IgD-negative memory B cell (primary cell): ENCODE data around the gene PRR22. TPM values are rescaled to one million over a fixed set of nuclear protein-coding genes. Genes with fewer than 3 reads are reported as not detected.

Experiments used
- H3K27ac Mint-ChIP-seq, 3 donors: one replicate each; pipeline ENCODE4 v1.8.0; 2020 to 2022; ENCODE audit warnings: mild to moderate bottlenecking in 3 of 3, mixed read lengths in 3 of 3, moderate library complexity in 1 of 3
- H3K27me3 Mint-ChIP-seq: one replicate; pipeline ENCODE4 v1.8.0; 2021; ENCODE audit warnings: mixed read lengths
- H3K36me3 Mint-ChIP-seq: one replicate; pipeline ENCODE4 v1.8.0; 2020; ENCODE audit warnings: mild to moderate bottlenecking, mixed read lengths
- H3K4me1 Mint-ChIP-seq, 3 donors: one replicate each; pipeline ENCODE4 v1.8.0; 2020 to 2022; ENCODE audit warnings: mixed read lengths in 3 of 3, mild to moderate bottlenecking in 1 of 3
- H3K4me3 Mint-ChIP-seq, 4 donors: one replicate each; pipeline ENCODE4 v1.8.0; 2020 to 2022; ENCODE audit warnings: mild to moderate bottlenecking in 4 of 4, mixed read lengths in 4 of 4, moderate library complexity in 3 of 4
- H3K9me3 Mint-ChIP-seq, 3 donors: one replicate each; pipeline ENCODE4 v1.8.0; 2020 to 2021; ENCODE audit warnings: mixed read lengths in 3 of 3, mild to moderate bottlenecking in 1 of 3
- polyA plus RNA-seq: library from polyadenylated mRNA; unstranded; fragments of 300-500 nt; fragmentation: Illumina TruSeq; gene quantifications from one replicate; pipeline ENCODE4 v1.2.3, GENCODE V29; 2021

PRR22 gene
- polyA plus RNA-seq, 1 donor from 2014 or later, result not detected

DNA sequence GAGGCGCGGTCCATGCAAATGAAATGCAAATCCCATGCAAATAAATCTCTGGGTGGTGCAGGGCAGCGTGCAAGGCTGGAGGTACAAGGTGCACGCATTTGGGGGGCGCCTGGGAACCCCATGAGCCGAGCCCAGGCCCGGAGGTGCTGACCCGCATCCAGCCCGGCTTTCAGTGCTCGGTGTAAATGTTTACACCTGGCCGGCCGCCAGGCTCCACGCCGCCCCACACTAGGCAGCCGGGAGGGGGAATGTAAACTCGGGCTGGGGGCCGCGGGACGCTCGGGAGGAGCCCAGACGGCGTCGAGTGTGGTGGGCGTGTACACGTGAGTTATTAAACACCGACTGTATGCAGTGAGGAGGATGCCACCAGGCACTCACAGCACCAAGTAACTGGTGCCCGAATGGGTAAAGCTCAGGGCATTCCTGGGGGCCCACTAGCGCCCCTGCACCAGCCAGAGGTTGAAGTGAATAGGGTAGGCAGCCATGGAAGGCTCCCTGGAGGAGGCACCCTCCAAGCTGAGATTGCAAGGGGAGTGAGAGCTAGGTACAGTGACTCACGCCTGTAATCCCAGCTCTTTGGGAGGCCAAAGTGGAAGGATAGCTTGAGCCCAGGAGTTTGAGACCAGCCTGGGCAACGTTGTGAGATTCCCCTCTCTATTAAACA, 37.8 kb upstream of the PRR22 start:
- peaks cover 8% of the 10 kb centered on the region for H3K27me3 Mint-ChIP-seq
- H3K4me1 Mint-ChIP-seq, result peaks cover 0 to 9% (median 6%) of the 10 kb centered on the region in 3 donors
- H3K9me3 Mint-ChIP-seq, result peaks cover 0 to 4% (median 3%) of the 10 kb centered on the region in 3 donors
- H3K36me3 Mint-ChIP-seq, result no peaks in the 10 kb centered on the region
- H3K4me3 Mint-ChIP-seq, result no peak overlapping the region
- H3K27ac Mint-ChIP-seq, result no peak overlapping the region

DNA sequence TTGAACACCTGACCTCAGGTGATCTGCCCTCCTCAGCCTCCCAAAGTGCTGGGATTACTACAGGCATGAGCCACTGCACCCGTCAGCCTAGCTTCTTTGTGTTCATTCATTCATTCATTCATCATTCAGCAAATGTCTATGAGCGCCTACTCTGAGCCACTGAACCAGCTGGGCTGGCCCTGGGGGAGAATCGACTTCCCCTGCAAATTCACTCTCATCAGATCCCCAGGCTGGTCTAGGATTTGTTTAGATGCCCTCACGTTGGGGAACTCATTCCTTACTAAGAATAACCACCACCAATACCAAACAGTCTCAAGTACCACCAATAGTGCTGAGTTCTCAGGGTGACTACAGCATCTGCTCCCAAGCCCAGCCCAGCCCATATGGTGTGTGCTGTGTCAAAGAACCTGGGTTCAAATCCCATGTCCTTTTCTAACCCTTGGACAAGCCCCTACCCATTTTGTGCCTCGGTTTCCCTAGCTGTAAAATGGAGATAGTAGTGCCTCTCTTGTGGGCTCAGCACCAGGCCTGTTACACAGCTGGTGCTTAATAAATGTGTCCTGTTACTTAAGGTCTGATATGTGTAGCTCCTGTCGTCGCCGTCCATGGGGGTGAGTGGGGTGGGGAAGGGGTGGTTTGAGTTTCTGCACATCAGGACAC, 37.1 kb upstream of the PRR22 start:
- peaks cover 0 to 6% (median 2%) of the 10 kb centered on the region in 3 donors for H3K4me1 Mint-ChIP-seq
- peaks cover 0 to 3% (median 2%) of the 10 kb centered on the region in 3 donors for H3K9me3 Mint-ChIP-seq
- peak overlapping the region in 1 of 4 donors; percentile 39 for H3K4me3 Mint-ChIP-seq
- H3K36me3 Mint-ChIP-seq, result no peaks in the 10 kb centered on the region
- peaks cover 8% of the 10 kb centered on the region for H3K27me3 Mint-ChIP-seq
- H3K27ac Mint-ChIP-seq, result no peak overlapping the region

DNA sequence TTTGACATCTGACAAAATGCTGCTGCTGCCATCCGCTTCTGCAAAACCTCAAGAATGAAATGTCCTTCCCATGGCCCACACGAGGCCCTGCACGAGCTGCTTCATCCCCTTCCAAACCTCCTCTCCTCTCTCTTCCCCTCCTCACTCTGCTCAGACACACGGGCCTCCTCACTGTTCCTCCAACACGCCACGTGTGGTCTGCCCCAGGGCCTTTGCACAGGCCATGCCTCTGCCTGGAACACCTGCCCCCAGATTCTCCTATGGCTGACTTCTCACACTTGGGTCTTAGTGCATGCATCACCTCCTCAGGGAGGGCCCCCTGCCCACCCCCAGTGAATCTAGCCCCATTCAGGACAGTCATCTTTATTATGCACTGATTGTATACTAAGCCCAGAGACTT, 36.2 kb upstream of the PRR22 start:
- no peaks in the 10 kb centered on the region for H3K36me3 Mint-ChIP-seq
- no peak overlapping the region for H3K27ac Mint-ChIP-seq
- no peak overlapping the region for H3K4me3 Mint-ChIP-seq
- peaks cover 0 to 5% (median 0%) of the 10 kb centered on the region in 3 donors for H3K4me1 Mint-ChIP-seq
- H3K9me3 Mint-ChIP-seq, result peaks cover 0 to 3% (median 2%) of the 10 kb centered on the region in 3 donors
- peaks cover 8% of the 10 kb centered on the region for H3K27me3 Mint-ChIP-seq

DNA sequence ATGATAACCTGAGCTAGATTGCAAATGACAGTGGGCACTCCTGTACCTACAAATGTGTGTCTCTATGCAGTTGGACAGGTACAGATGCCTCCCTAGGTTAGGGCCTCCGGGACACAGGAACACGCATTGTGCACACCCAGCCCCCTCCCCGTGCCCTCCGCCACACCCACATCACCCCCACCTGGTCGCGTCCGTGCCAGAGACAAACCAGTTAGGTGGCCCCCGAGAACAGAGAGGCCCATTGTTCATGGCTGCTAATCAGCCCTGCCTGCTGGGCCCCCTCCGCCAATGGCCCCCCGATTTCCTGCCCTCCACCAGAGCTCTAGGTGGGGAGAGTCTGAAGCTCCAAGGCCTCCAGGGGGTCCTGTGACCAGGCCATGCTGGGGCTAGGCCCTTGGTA, 34.0 kb upstream of the PRR22 start:
- no peak overlapping the region for H3K27ac Mint-ChIP-seq
- peaks cover 8% of the 10 kb centered on the region for H3K27me3 Mint-ChIP-seq
- H3K9me3 Mint-ChIP-seq, result peaks cover 0 to 3% (median 2%) of the 10 kb centered on the region in 3 donors
- peaks cover 0 to 5% (median 0%) of the 10 kb centered on the region in 3 donors for H3K4me1 Mint-ChIP-seq
- H3K36me3 Mint-ChIP-seq, result no peaks in the 10 kb centered on the region
- no peak overlapping the region for H3K4me3 Mint-ChIP-seq

DNA sequence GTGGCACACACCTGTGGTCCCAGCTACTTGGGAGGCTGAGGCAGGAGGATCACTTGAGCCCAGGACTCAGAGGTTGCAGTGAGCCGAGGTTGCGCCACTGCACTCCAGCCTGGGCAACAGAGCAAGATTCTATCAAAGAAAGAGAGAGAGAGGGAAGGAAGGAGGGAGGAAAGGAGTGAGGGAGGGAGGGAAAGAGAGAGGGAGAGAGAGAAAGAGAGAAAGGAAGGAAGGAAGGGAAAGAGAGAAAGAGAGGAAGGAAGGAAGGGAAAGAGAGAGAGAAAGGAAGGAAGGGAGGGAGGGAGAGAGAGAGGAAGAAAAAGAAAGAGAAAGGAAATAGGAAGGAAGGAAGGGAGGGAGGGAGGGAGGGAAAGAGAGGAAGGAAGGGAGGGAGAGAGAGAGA, 32.7 kb upstream of the PRR22 start:
- Mint-ChIP-seq H3K9me3 (peaks cover 0 to 3% (median 0%) of the 10 kb centered on the region in 3 donors), H3K4me1 (peaks cover 0 to 4% (median 0%) of the 10 kb centered on the region in 3 donors), H3K4me3 (no peak overlapping the region), H3K27me3 (peaks cover 8% of the 10 kb centered on the region), H3K36me3 (no peaks in the 10 kb centered on the region), H3K27ac (no peak overlapping the region)

DNA sequence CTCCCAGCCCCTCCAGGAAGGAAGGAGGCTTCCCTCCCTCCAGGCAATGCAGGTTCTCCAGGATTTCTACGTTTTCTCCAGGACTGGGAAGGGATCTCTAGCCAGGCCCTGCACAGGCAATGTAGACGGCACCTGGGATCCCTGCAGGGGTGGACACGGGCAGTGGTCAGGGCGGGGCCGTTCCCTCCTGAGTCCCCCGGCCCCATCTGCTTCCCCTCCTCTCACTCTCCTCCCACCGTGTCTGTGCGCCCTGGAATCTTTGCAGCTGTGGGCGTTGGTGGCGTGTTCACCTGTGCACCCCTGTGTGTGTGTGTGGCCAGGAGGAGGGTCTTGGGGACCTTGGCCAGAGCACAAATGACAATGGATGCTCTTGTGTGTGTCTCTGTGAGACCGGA, 30.3 kb upstream of the PRR22 start:
- Mint-ChIP-seq H3K27ac (no peak overlapping the region), H3K4me1 (peaks cover 0 to 1% (median 0%) of the 10 kb centered on the region in 3 donors), H3K27me3 (peaks cover 4% of the 10 kb centered on the region), H3K4me3 (no peak overlapping the region), H3K36me3 (no peaks in the 10 kb centered on the region), H3K9me3 (no peaks in the 10 kb centered on the region)

DNA sequence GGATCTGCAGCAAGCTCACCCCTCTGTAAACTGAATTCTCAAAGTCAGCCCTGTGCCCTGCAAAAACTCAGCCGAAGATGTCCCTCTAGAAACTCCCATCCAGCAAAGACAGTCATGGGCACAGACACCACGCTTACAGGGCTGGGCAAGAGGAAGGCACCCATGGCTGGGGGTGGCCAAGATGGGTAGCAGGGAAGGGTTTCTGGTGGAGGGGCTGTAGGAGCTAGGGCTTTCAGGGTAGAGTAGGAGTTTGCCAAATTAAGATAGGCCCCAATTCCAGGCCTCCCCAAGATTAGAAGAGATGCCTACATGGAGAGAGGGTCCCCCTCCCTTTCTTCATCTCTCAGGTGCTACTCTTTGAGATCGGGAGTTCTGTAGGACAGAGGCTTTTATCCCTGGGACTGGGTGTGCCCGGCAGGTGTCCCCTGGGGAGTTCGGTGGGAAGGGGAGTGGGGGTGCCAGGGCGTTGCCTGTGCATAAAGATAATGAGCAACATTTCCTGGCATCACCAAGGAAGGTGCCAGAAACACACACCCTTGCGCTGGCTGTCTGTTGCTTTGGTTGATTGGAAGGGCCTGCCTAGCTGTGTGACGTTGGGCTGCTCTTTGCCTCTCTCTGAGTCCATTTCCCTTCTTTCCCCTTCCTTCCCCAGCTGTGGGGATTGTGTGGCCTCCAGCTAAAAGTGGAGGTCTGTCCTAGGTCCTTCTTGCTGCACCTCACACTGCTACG, 29.7 kb upstream of the PRR22 start:
- Mint-ChIP-seq H3K27me3 (peaks cover 4% of the 10 kb centered on the region), H3K4me3 (no peak overlapping the region), H3K27ac (no peak overlapping the region), H3K36me3 (no peaks in the 10 kb centered on the region), H3K9me3 (no peaks in the 10 kb centered on the region), H3K4me1 (no peaks in the 10 kb centered on the region)

DNA sequence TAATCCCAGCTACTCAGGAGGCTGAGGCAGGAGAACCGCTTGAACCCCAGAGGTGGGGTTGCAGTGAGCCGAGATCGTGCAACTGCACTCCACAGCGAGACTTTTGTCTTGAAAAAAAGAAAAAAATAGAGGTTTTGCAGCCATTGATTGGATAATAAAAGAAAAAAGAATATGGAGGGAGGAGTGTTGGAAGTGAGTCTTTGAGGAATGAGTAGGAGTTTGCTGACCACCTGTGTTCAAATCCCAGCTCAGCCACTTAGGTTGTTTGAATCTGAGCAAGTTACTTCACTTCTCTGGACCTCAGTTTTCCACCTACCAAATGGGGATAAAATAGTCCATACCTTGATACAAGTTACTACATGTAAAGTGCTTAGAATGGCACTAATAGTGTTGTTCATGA, 26.6 kb upstream of the PRR22 start:
- Mint-ChIP-seq H3K9me3 (no peaks in the 10 kb centered on the region), H3K27ac (no peak overlapping the region), H3K36me3 (no peaks in the 10 kb centered on the region), H3K4me3 (no peak overlapping the region), H3K4me1 (no peaks in the 10 kb centered on the region), H3K27me3 (no peaks in the 10 kb centered on the region)

DNA sequence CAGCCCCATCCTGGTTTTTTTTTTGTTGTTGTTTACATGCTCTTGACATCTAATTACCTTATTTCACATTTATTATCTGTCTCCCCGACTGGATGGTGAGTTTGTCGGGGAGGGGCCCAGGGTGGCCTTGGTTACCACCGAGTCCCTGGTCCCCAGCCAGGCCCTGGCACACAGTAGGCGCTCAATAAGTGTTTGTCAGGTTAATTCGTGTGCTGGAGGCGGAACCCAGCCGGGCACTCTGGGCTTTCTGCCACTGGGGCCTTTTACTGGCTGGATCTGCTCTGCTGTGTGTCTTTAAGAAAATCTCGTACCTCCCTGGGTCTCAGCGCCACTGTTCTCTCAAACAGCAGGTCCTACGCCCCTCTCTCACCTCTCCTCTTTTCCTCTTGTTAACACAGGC, 24.9 kb upstream of the PRR22 start:
- Mint-ChIP-seq H3K27me3 (peaks cover 3% of the 10 kb centered on the region), H3K4me1 (no peaks in the 10 kb centered on the region), H3K27ac (peak overlapping the region in 1 of 3 donors; percentile 56), H3K4me3 (no peak overlapping the region), H3K9me3 (no peaks in the 10 kb centered on the region), H3K36me3 (no peaks in the 10 kb centered on the region)

DNA sequence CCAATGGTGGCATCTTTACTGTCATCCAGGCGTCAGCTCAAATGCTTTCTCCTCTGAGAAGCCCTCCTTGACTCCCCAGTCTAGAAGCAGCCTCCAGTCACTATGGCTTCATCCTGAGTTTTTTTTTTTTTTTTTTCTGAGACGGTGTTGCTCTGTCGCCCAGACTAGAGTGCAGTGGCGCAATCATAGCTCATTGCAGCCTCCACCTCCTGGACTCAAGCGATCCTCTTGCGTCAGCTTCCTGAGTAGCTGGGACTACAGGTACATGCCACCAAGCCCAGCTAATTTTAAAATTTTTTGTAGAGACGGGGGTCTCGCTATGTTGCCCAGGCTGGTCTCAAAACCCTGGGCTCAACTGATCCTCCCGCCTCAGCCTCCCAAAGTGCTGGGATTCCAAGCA, 24.5 kb upstream of the PRR22 start:
- Mint-ChIP-seq H3K9me3 (no peaks in the 10 kb centered on the region), H3K27me3 (peaks cover 7% of the 10 kb centered on the region), H3K4me1 (no peaks in the 10 kb centered on the region), H3K36me3 (no peaks in the 10 kb centered on the region), H3K4me3 (no peak overlapping the region), H3K27ac (peak overlapping the region in 2 of 3 donors; percentile 56 to 81)

DNA sequence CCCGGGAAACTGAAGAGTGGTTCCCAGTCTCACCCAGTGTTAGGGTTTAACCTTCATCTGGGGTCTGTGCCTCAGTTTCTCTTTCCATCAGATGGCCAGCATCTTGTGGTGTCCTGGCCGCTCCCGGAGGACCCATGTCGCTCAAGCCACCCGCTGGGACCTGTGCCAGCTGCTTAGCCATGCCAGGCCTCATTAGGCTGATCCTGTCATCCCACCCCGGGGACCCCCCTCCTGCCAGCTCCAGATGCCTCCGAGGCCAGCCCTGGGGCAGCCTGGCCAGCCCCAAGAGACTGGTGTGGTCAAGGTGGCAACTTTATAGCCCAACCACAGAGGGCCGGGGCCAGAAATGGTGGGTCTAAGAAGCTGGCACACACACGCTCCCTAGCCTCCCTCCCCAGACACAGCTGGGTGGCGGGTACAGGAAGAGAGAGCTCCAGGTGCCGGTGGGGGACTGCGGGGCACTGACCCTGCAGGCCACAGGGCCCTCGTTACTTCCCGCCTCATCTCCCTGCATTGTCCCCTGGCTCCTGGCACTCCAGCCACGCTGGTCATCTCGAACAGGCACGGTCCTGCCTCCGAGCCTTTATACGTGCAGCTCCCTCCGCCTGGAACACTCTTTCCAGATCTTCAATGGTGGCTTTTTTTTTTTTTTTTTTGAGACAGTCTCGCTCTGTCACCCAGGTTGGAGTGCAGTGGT, 23.7 kb upstream of the PRR22 start:
- Mint-ChIP-seq H3K4me1 (peaks cover 0 to 4% (median 2%) of the 10 kb centered on the region in 3 donors), H3K9me3 (no peaks in the 10 kb centered on the region), H3K4me3 (no peak overlapping the region), H3K27ac (peak overlapping the region in 1 of 3 donors; percentile 17), H3K27me3 (peaks cover 13% of the 10 kb centered on the region), H3K36me3 (no peaks in the 10 kb centered on the region)

DNA sequence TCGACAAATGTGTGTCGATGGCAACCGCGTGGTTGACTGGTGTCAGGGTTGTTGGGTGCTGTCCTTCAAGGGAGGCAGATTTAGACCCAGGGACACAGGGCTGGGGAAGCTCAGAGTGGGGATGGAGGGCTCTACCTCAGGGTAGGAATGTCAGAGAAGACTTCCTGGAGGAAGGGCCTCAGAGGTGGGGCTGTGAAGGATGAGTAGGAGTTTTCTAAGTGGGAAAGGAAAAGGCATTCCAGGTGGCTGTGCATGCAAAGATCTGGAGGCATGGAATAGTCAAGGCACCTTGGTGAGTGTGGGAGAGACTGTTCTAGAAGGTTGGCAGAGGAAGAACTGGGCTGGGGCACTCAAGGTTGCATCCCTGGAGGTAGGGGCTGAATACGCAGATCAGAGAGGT, 22.4 kb upstream of the PRR22 start:
- Mint-ChIP-seq H3K9me3 (no peaks in the 10 kb centered on the region), H3K36me3 (no peaks in the 10 kb centered on the region), H3K27me3 (peaks cover 22% of the 10 kb centered on the region), H3K27ac (no peak overlapping the region), H3K4me1 (peaks cover 0 to 5% (median 3%) of the 10 kb centered on the region in 3 donors), H3K4me3 (peak overlapping the region in 1 of 4 donors; percentile 8)

DNA sequence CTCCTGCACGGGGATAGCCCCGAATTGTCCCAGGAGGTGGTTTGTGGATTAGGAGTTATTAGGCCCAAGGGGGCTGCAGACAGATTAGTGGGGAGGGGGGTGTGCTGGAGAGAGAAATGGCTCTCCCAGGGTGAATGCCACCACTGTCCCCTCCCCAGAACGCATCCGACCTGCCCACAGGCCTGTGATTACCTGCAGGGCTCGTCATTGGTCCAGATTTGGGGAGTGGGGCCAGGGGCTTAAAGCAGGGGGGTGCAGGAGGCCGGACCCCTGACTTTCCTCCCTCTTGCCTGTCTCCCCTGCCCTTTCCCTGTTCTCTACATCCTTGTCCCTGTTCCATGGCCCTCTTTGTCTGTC, 21.6 kb upstream of the PRR22 start:
- Mint-ChIP-seq H3K27ac (no peak overlapping the region), H3K4me3 (no peak overlapping the region), H3K4me1 (peaks cover 0 to 5% (median 4%) of the 10 kb centered on the region in 3 donors), H3K27me3 (peaks cover 27% of the 10 kb centered on the region), H3K36me3 (no peaks in the 10 kb centered on the region), H3K9me3 (no peaks in the 10 kb centered on the region)

DNA sequence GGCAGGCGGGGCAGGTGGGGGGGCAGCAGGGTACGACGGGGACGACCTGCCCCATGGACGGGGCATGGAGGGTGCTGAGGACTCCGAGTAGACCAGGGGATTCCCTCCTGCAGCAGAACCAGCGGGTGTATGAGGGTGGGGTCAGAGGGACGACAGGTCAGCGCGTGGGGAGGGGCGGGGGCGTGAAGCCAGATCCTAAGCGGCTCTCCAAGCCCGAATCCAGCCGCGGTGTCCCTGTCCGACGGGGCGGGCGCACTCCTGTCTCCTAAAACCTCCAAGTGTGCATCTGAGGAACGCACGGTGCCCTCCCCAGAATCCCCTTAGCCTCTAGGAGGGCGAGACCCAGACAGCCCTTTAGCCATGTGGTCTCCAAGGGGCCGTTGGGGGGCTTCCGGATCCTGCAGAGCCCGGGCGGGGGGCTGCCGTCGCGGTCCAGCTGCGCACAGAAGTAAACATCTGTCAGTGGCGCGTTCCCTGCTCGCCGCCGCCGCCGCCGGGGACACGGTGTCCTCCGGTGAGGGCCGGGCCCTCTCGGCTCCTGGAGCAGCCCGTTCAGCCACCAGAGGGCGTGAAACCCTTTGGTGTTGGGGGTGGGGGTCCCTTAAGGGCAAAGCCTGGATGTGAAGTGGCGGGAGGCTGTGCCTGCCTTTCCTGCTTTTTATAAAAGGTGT, 21.1 kb upstream of the PRR22 start:
- peak overlapping the region in 2 of 4 donors; percentile 49 to 84 for H3K4me3 Mint-ChIP-seq
- H3K36me3 Mint-ChIP-seq, result no peaks in the 10 kb centered on the region
- H3K27ac Mint-ChIP-seq, result no peak overlapping the region
- H3K27me3 Mint-ChIP-seq, result peaks cover 30% of the 10 kb centered on the region
- no peaks in the 10 kb centered on the region for H3K9me3 Mint-ChIP-seq
- peaks cover 0 to 5% (median 4%) of the 10 kb centered on the region in 3 donors for H3K4me1 Mint-ChIP-seq
